ENCODE results near the gene PRKN. TPM values are rescaled to one million over a fixed set of nuclear protein-coding genes. Genes with fewer than 3 reads are reported as not detected.

The PRKN gene
- total and polyA plus RNA-seq, 2 donors (not counting 3 experiments of a cell fraction or from before 2014, with no cell fraction given): 0.06 TPM; not detected in 1

DNA sequence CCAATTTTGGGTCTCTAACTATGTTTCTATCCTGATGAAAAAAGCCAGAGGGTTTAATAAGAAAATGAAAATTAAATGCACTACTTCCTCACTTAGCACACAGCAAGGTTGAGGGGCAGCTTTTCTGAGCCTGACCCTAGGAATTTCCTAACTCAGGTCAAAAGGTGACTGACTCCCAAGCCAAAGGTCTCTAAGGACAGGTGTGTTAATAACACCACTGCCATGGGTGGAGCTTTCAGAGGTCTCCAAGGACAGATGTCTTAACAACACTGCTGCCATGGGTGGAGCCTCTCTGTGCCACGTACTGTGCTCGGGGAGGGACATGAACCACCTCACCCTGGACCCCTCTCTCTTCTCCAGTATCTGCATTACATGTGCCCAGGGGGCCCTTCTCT is 339.2 kb downstream of the PRKN start:
- intact Hi-C loops (cut with micrococcal nuclease) (no loop called here), dilution Hi-C loops (cut with MboI; ENCODE audit: extremely low pct_ligation_motif_present, low sequenced_read_pairs) (no loop called here)
- Histone ChIP-seq H2AFZ (ENCODE audit: low read depth, low read length) (no peak overlapping the region), H3K36me3 (ENCODE audit: control insufficient read depth in 2 of 2, extremely low read depth in 1 of 2, insufficient read depth in 2 of 2, low read length in 2 of 2) (no peaks in the 10 kb centered on the region), H3K27ac (ENCODE audit: insufficient read depth, low read depth, low read length) (no peak overlapping the region), H3K9me3 (replicated peaks; ENCODE audit: control insufficient read depth, insufficient read depth, low read length) (no peaks in the 10 kb centered on the region), H3K79me2 (ENCODE audit: control insufficient read depth, insufficient read depth, low read length) (no peaks in the 10 kb centered on the region), H3K4me1 (ENCODE audit: control insufficient read depth, extremely low read depth, insufficient read depth, low read length) (no peaks in the 10 kb centered on the region), H3K9me1 (replicated peaks; ENCODE audit: control insufficient read depth, extremely low read depth, insufficient read depth, low read length) (no peaks in the 10 kb centered on the region), H3K4me3 (replicated peaks in 1 of 3; ENCODE audit: insufficient read depth in 1 of 3, low read depth in 1 of 3, low read length in 3 of 3) (no peak overlapping the region), H4K20me1 (replicated peaks; ENCODE audit: control insufficient read depth, extremely low read depth, insufficient read depth, low read length) (no peaks in the 10 kb centered on the region), H3K9ac (replicated peaks; ENCODE audit: extremely low read depth, insufficient read depth, low read length) (no peak overlapping the region), H3K27me3 (ENCODE audit: control insufficient read depth in 2 of 2, insufficient read depth in 2 of 2, low read length in 2 of 2) (no peaks in the 10 kb centered on the region), H3K4me2 (ENCODE audit: insufficient read depth, low read length) (no peak overlapping the region)
- TF ChIP-seq FOS (IDR thresholded peaks at IDR 0.05; ENCODE audit: borderline replicate concordance, insufficient read depth, low read length) (no peak), JUN (IDR thresholded peaks at IDR 0.05; ENCODE audit: borderline replicate concordance, insufficient read depth, insufficient read length, low read depth) (no peak), CTCF (IDR thresholded peaks at IDR 0.05; ENCODE audit: extremely low read depth in 1 of 2, insufficient read depth in 1 of 2, low read depth in 1 of 2, low read length in 2 of 2) (no peak), POLR2A (IDR thresholded peaks at IDR 0.05; ENCODE audit: low read depth, low read length) (no peak), EZH2 (IDR thresholded peaks at IDR 0.05; ENCODE audit: borderline replicate concordance, low read depth, low read length, severe bottlenecking) (no peak), GATA2 (IDR thresholded peaks at IDR 0.05; ENCODE audit: insufficient read depth, insufficient read length, low read depth, low read length) (no peak), POLR2AphosphoS5 (IDR thresholded peaks at IDR 0.05; ENCODE audit: insufficient read depth, low read depth, low read length) (no peak), MYC (IDR thresholded peaks at IDR 0.05; ENCODE audit: low read depth, low read length) (no peak)
- TF ChIP-seq, protein P1, sequence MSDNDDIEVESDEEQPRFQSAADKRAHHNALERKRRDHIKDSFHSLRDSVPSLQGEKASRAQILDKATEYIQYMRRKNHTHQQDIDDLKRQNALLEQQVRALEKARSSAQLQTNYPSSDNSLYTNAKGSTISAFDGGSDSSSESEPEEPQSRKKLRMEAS (IDR thresholded peaks at IDR 0.05; ENCODE audit: insufficient read depth, insufficient read length): no peak
- no peak for DNase-seq (ENCODE audit: low read depth, low spot score)
- POLR2A ChIA-PET: no interaction called here
- no TSS peak for BruUV-seq (replicated peaks)
- CTCF ChIA-PET: no interaction called here
- no peak for FAIRE-seq

Data from endothelial cell of umbilical vein (primary cell).